Measurements from ENCODE around the gene ELFN2.

Gene ELFN2

GRCh38 chr22:37413546-37413945 lies 13.7 kb downstream of the ELFN2 start:
- DNase-seq (ENCODE audit: low spot score) = no peak
- TF ChIP-seq CTCF (IDR thresholded peaks at IDR 0.05; ENCODE audit: extremely low read depth, insufficient read depth, missing control alignments) = no peak
- in situ Hi-C loops (cut with MboI; ENCODE audit: low pct_unique_long_range_greater_than_20kb, low sequenced_read_pairs, unreplicated experiment) = no loop called here

GRCh38 chr22:37412495-37413250 lies 14.6 kb downstream of the ELFN2 start:
- no peak for DNase-seq (ENCODE audit: low spot score)
- in situ Hi-C loops (cut with MboI; ENCODE audit: low pct_unique_long_range_greater_than_20kb, low sequenced_read_pairs, unreplicated experiment) = no loop called here
- no peak for TF ChIP-seq CTCF (IDR thresholded peaks at IDR 0.05; ENCODE audit: extremely low read depth, insufficient read depth, missing control alignments)

- in situ Hi-C loops (cut with MboI; ENCODE audit: low pct_unique_long_range_greater_than_20kb, low sequenced_read_pairs, unreplicated experiment) = no loop called here
- no peak for TF ChIP-seq CTCF (IDR thresholded peaks at IDR 0.05; ENCODE audit: extremely low read depth, insufficient read depth, missing control alignments)
- DNase-seq (ENCODE audit: low spot score) = no peak
These were observed 15.6 kb downstream of the ELFN2 start for GRCh38 chr22:37411655-37412054.

- TF ChIP-seq CTCF (IDR thresholded peaks at IDR 0.05; ENCODE audit: extremely low read depth, insufficient read depth, missing control alignments) = no peak
- in situ Hi-C loops (cut with MboI; ENCODE audit: low pct_unique_long_range_greater_than_20kb, low sequenced_read_pairs, unreplicated experiment) = no loop called here
- no peak for DNase-seq (ENCODE audit: low spot score)
These were observed 16.9 kb downstream of the ELFN2 start for GRCh38 chr22:37410174-37411055.

GRCh38 chr22:37409459-37410050 lies 17.7 kb downstream of the ELFN2 start:
- TF ChIP-seq CTCF (IDR thresholded peaks at IDR 0.05; ENCODE audit: extremely low read depth, insufficient read depth, missing control alignments) = no peak
- in situ Hi-C loops (cut with MboI; ENCODE audit: low pct_unique_long_range_greater_than_20kb, low sequenced_read_pairs, unreplicated experiment) = no loop called here

GRCh38 chr22:37409031-37409430 lies 18.2 kb downstream of the ELFN2 start:
- in situ Hi-C loops (cut with MboI; ENCODE audit: low pct_unique_long_range_greater_than_20kb, low sequenced_read_pairs, unreplicated experiment) = no loop called here
- DNase-seq (ENCODE audit: low spot score) = no peak
- no peak for TF ChIP-seq CTCF (IDR thresholded peaks at IDR 0.05; ENCODE audit: extremely low read depth, insufficient read depth, missing control alignments)

More at GRCh38 chr22:37409459-37410050, 17.7 kb downstream of the ELFN2 start:
- no peak for DNase-seq (ENCODE audit: low spot score)

Data from GM13977 (cell line).